Stimulated activated CD8-positive, alpha-beta memory T cell treated with anti-CD3 and anti-CD28 coated beads, Interleukin-15, amount 100 ng/mL, for 1 hour (primary cell): ENCODE measurements around the gene ART3.

ENCODE experiments used
- DNase-seq: peaks from one replicate; pipeline ENCODE4 v3.0.0-alpha.2; 2020; ENCODE audit warnings: low read depth

Gene ART3

DNA sequence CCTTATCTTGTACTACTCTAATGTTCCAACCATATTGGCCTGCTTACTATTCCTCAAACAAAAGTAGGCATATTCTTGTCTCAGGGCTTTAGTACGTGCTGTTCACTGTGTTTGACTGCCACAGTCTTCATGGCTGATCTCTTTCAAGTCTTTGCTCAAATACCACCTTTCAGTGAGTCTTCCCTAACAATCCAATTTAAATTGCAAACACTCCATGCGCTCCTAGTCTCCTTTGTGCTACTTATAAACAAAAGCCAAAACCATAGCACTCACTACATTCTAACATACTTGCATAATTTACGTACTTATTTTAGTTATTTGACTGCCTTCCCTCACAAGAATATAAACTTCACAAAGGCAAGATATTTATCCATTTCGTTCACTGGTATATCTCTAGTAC, 1.7 kb upstream of the ART3 start:
- DNase-seq, result no peak

DNA sequence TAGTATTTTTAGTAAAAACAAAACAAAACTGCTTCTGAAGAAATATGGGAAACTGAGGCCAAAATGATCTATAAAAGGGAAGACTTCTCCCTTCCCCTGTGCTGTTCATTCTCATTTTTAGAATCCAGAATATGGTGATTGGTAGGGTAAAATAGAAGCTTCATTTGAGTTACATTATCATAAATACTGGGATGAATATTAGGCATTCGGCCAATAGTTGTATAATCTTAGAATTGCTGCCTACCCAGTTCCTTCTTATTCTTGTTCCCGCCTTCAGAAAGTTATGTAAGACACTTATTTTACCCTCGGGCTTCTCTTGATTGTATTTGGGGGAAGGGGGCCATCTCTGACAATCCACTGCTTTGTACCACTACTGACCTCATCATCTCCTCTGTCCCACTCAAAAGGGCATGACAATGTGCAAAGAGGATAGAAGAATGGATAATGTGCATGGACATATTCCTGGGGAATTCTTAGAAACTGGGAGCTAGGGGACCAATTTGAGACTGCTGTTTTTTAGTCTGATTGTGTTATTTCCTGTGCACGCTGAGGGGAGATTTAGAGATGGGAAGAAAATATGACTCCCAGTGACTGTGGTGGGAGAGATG, 588 bp downstream of the ART3 start:
- no peak for DNase-seq

DNA sequence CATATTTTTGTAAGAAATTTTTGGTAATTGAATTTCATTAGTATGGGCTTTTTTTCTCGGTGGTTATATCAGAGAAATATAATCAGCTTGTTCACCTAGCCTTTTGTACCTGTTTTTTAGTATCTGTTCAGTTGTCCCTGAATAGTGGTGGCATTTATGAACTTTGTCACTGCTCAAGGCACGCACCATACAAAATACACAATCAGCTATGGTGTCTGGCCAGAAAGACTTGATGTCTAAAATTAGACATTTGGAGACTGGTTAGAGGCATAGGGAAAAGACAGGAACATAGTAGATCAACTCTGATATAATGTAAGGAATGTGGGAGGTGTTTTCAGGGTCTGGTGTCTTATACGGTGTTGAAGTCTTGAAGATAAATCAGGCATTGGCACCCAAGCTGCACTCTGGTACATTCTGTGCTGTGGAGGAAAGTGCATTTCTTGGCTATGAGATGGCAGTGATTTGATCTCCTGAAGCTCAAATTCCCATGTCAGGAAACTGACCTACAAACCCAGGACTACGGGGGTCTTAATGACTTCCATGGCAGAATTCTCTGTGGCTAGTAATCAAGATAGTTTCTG, 3.6 kb downstream of the ART3 start:
- no peak for DNase-seq

DNA sequence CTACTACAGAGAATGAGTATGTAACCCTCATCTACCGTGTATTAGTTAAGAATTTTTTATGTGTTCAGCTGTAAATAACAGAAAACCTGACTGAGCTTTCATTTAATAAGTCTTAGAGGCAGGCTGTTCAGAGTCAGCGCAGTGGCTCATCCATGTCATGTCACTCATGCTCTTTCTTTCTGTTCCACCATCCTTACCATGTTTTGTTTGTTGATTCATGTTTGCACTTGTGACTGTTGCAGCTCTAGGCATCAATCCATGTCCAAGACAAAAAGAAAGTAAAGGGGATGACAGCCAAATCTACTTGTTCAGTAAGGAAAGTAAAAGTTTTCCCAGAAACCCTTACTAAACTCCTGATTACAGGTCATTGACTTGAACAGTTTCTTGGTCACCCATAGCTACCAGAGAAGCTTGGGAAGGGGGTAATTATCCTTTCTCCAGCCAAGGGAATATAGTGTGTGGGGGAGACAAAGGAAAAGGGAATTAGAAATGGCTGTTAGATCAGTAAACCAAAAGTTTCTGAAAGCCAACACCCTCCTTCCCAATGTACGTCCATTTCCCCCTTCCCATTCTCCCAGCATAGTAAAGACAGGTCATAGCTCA, 9.0 kb downstream of the ART3 start:
- DNase-seq, result no peak

DNA sequence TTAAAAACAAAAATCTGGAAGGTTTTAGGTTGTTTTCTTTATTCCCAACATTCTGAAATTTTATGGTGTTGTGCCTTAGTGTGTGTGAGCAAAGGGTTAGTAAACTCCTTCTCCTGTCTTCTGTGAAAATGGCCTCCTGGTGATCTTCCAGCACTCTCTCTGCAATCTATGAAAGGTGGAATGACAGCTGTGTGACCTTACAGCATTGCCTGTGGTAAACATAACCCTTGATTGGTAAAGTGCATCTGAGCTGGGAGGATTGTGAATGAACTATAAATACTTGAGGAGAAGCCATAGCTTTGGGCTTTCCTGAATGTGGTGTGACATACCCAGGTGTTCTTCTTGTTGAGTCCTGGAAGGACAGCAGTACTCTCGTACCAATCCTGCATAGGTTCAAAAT, 10.0 kb downstream of the ART3 start:
- DNase-seq, result no peak

DNA sequence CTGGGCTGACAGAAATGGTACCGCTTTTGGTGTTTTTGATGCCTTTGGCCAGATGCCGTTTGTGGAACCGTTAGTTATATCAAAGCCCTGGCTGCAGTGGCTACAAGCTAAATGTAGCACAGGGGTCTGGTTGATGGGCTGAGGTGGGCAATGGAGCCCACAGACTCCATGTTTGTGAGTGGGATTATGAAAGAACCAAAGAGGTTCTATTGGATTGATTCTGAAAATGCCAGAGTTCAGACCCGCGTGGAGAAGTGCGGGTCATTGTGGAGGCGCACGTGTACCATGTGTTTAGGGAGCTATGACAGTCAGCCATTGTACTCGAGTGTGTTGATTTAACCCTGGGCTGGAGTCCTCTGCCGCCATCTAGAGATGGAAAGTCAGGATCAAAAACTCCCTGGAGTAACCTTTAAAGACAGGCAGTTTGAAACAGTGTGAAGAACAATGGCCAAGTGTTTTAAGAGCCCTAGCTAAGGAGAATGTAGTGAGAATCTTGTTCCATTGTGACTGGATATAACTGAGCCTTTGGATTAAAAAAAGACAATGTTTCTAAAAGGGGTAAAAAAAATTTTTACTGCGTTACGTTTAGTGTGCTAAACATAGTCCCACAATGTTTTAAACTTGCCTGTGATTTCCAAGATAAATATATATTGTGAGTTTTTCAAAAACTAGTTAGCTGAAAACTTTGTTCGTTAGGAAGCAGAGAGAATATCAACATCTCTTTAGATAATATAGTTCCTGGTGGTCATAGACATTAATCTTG, 12.7 kb downstream of the ART3 start:
- no peak for DNase-seq

DNA sequence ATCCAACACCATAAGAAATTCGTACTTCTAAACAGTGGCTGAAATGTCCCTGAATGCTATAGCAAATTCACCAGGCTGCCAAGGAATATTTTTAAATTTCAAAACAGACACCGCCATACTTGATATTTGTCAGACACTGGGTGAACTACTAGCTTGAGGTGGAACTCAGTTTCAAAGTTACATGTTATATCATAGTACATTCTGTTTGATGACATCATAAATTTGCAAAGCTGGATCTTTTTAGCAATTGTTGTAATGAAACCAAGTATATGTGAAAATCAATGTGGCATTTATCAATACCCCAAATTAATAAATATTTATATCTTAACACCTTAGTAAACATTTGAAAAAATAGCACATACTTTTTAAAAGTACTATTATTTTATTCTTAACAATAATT, 14.2 kb downstream of the ART3 start:
- DNase-seq, result no peak

DNA sequence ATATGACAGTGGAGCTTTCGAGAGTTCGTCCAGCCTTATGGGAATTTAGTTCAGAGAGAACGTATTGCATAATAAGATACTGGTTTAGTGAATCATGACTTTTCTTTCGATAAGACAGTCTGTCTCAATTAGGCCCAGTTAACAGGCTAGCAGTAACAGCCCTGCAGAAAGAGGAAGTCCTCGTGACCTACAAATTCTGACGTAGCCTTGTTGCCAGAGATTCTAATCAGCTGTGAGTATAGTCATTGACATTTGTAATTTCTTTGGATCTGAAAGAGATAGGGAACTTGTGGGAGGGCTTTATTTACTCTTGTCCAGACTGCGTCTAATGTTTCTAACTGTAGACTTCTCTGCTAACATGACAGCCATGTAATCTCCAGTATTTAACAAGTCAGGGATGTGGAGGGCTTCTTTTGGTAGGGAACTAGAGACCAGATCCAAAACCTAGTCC, 15.8 kb downstream of the ART3 start:
- DNase-seq, result no peak

DNA sequence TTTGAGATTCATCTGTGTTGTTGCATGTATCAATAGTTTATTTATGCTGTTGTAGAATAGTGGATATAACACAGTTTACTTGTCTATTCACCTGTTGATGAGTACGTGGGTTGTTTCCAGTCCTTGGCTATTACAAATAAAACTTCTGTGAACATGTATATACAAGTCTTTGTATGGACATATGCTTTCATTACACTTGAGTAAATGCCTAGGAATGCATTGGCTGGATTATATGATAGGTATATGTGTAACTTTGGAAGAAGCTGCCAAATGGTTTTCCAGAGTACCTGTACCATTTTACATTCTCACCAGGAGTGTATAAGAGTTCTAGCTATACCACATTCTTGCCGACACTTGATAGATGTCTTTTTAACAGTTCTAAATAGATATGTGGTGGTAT, 16.5 kb downstream of the ART3 start:
- no peak for DNase-seq

DNA sequence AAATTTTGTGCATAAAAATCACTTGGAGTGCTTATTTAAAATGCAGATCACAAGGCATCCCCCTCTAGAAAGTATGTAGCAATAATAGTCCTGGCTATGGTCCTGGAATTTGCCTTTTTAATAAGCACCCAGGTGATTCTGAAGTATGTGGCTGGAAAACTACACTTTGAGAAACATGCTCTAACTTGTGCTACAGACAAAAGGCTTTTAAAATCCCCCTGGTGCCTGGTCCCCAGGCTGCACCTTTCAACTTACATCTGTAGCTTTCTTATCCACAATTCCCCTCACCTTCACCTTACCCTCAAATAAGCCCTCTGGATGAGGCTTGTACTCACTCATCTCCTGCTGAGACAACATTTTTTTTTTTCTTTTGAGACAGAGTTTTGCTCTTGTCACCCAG, 21.1 kb downstream of the ART3 start:
- no peak for DNase-seq

DNA sequence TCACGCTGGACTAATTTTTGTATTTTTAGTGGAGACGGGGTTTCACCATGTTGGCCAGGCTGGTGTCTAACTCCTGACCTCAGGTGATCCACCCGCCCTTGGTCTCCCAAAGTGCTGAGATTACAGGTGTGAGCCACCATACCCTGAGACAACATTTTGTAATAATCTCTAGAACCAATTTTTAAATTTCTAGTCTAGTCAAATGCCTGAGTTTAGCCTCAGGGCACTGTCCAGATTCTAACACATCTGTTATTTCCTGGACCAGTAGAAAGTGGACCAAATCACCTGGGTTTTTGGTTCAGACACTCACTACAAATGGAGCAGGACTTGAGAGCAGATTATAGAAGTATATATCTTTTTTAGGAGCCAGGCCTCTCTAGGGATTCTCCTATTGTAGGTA, 21.6 kb downstream of the ART3 start:
- DNase-seq, result no peak

DNA sequence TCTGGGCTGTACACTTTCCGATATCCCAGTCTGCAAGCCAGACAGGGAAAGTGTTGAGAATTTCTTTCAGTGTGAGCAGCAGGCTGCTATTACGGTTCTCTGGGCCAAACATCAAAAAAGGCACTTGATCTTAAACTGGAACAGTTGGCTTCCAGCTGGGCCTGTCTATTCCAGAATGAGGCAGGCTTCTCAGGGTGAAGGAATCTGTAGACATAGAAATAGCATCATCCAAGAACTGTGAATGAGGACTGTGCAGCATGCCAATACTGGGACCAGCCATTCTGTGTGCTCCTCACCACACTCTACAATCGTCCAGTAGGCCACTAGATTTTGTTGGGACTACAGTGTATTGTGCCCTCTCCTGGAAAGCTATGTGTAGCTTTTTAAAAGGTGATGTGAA, 31.1 kb downstream of the ART3 start:
- DNase-seq, result no peak

DNA sequence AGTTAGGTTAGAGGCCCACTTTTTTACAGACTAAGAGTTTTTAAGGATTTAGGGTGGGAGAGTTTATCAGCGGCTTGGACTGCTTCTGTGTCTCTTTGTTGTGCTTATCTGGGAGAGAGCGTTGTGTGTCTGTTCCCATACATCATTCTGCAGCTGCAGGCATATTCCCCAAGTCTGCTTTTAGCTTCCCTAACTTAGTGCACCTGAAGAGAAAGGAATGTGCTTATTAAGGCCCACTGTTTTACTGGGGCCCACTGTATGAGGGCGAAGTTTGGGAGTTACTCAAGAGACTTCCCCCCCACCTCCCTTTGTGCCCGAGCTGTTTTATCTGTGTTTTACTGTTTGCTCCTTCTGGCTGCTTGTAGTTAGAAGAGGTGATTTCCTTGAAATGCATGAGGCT, 31.9 kb downstream of the ART3 start:
- DNase-seq, result no peak

DNA sequence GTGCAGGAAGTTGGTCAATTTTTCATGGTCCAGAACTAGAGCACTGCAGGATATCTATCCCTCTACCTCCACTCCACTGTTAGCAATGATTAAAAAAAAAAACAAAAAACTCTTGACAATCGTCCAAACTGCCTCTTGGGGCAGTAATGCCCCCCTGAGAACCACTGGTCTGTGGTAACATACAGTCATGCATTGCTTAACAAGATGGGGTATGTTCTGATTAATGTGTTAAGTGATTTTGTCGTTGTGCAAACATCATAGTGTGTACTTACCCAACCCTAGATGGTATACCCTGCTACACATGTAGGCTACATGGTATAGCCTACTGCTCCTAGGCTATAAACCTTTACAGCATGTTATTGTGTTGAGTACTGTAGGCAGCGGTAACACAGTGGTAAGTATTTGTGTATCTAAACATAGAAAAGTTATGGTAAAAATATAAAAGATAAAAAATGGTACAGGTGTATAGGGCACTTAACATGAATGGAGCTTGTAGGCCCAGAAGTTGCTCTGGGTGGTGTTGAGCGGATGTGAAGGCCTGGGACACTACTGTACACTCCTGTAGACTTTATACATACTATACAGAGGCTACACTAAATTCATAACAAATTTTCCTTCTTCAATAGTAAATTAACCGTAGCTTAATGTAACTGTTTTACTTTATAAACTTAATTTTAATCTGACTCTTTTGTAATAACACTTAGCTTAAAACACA, 34.1 kb downstream of the ART3 start:
- no peak for DNase-seq

DNA sequence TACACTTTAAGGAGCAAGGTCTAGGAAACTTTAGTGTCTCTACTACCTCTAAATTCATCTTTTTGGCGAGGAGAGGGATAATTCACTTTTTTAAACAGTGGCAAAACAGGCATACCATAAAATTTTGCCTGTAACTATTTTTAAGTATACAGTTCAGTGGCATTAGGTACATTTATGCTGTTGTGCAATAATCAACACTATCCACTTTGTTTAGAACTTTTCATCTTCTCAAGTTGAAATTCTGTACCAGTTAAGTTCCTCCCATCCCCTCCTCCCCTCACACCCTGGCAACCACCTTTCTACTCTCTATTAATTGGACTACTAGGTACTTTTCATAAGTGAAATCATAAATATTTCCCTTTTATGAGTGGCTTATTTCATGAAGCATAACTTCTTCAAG, 42.3 kb downstream of the ART3 start:
- no peak for DNase-seq

DNA sequence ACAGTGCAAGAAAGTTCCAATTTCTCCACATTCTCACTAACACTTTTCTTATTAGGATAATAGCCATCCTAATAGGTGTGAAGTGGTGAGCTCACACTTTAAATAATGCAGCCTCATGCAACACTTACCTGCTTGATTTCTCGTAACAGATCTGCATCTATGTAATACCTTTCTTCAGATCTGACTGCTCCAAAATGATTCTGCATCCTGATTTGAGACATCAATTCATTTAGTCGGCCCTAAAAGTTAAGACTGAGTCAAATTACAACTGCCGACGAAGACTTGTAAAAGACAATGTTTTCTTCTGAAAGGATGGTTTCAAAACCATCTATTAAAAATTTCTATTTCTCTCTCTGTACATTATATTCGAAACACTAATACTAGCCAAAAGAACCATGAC, 43.0 kb downstream of the ART3 start:
- no peak for DNase-seq

DNA sequence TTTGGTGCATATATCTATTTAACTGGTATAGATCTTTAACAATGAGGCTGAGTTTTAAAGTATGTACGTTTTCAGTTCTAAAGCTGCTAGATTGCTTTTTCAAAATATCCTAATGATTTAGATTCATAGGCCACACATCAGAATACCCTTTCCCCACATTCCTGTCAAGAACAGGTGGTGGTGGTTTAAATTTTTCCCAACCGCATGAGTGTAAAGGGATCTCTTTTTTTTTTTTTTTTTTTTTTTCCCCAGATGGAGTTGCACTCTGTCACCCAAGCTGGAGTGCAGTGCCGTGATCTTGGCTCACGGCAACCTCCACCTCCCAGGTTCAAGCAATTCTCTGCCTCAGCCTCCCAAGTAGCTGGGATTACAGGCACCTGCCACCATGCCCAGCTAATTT, 45.7 kb downstream of the ART3 start:
- DNase-seq, result no peak

DNA sequence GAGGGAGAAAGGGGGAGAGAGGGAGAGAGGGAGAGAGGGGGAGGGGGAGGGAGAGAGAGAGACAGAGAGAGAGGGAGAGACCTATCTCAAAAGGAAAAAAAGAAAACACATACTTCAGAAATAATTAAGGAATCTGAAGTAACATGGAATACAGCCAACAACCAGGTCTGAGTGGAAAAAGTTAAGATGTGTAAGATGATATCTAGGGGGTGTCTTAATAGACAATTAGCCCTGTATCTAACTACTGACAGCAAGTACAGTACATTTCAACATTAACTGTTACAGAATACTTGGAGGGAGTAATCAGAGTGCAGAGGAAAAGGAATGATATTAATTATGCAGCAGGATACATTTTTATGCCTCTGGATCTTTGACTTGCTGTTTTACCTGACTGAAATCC, 51.3 kb downstream of the ART3 start:
- no peak for DNase-seq

DNA sequence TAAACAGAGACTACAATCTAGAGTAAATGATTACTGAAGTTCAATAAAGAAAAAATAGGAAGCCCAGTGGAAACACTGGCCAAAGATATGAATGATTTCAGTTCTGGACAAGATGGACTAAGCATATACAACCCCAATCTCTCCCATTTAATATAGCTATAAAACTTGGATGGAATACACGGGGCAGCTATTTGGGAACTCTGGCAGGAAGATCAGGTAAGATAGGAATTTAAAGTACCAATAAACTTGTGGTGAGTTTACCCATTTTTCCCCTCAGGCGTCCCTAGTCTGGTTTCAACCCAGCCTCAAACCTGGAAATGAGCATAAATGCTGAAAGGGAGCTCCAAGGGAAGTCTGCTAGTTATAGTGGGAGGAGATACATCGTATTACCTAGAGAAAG, 53.2 kb downstream of the ART3 start:
- DNase-seq, result no peak

DNA sequence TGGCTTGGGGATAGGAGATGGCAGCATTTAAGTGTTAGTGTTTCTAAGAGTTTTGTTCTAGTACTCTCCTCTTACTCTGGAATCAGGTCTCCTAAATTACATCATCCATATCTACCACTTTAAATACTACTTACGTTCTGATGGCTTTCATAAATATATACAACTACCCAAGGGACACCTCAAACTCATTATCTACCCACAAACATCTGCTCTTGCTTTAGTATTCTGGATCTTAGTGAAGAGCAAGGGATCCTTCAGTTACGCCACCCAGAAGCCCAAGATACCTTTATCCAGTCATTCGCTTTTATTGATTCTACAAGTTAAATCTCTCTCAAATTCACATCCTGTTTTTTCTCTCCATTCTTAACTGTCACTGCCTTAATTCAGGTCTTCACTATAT, 66.7 kb downstream of the ART3 start:
- no peak for DNase-seq

DNA sequence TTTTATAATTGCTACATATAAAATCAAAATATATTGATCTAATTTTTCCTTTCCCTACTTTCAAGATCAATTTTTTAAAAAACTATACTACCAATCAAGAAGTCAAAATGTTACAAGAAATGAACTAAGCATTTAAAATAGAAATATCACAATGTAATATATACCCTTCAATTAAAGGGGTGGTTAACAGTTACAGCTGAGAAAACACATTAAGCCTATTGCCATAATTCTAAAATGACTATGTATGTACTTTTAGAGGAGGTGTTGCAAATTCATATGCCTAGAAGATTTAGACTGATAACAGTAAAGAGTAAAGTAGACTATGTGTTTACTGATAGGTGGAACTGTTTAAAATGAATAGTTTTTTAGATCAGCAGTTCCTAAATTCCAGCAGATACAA, 70.0 kb downstream of the ART3 start:
- DNase-seq, result no peak

DNA sequence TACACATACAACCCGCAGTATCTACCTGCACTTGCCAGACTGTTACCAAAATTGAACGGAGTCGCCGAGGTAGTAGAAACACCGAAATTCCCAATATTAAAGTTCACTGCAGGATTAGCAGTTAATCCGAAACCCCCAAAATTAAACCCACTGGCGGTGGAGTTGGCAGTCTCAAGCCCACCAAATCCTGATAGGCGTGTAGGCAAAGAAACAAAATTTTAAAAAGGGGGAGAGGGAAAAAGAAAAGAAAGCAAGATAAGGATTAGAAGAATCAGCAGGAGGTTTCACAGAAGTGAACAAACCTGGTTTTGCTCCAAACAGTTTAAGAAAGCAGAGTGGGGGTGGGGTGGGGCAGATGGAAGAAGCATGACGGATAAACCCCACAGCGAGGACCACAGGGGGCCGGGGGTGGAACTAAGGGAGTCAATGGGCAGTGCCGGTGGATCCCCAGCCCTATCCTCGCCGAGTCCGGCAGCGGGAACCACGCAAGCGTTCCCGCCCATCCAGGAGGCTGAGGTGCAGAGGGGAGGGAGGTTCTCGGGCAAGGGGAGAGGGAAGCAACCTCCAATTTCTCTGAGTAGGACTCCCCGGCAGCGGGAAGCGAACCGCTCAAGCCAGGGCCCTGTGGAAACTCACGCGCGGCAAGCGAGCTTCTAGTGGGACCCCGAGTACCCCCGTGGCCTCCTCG, 73.1 kb downstream of the ART3 start:
- no peak for DNase-seq
